ENCODE data around the gene RPP30. TPM values are rescaled to one million over a fixed set of nuclear protein-coding genes. Genes with fewer than 3 reads are reported as not detected.

RPP30 gene
- 10 to 100 TPM; 16.4 to 53.6 (median 19.6) TPM for total RNA-seq

- H3K4me1 ChIP-seq = peaks cover 0 to 12% (median 4%) of the 10 kb centered on the region in 4 donors
- peaks cover 0 to 15% (median 0%) of the 10 kb centered on the region in 3 donors for H3K36me3 ChIP-seq
- peak; percentile 85 to 94 (median 88) for DNase-seq
Measured at GRCh38 chr10:90871766-90872647, at the start of gene RPP30. Gene RPP30, plus strand, starts transcription at chr10:90871974. Its CDS starts 13 bp downstream, at chr10:90871987.

GRCh38 chr10:90822508-90822907 is 49.3 kb upstream of the RPP30 start:
- H3K9me3 ChIP-seq = no peaks in the 10 kb centered on the region
- no peak for TF ChIP-seq CTCF (IDR thresholded peaks at IDR 0.05)
- no peak for TF ChIP-seq POLR2A (IDR thresholded peaks at IDR 0.05)
- no peaks in the 10 kb centered on the region for H3K4me1 ChIP-seq
- H3K27ac ChIP-seq = no peak overlapping the region
- DNase-seq = no peak
- no peak overlapping the region for H3K4me3 ChIP-seq
- H3K27me3 ChIP-seq = no peaks in the 10 kb centered on the region
- H3K36me3 ChIP-seq = no peaks in the 10 kb centered on the region

More at GRCh38 chr10:90871766-90872647, at the start of gene RPP30:
- no peaks in the 10 kb centered on the region for H3K9me3 ChIP-seq
- H3K4me3 ChIP-seq = peak within 1 kb of the TSS; percentile 74 to 91 (median 85)
- no peaks in the 10 kb centered on the region for H3K27me3 ChIP-seq
- peak within 1 kb of the TSS; percentile 43 to 79 (median 52) for H3K27ac ChIP-seq
- peak in 1 of 2 donors; percentile 19 for TF ChIP-seq POLR2A (IDR thresholded peaks at IDR 0.05)
- TF ChIP-seq CTCF (IDR thresholded peaks at IDR 0.05) = peak in 2 of 6 experiments; percentile 22 to 24

- DNase-seq = no peak
- Histone ChIP-seq H3K9me3 (no peaks in the 10 kb centered on the region), H3K27me3 (no peaks in the 10 kb centered on the region), H3K27ac (no peak overlapping the region), H3K4me1 (no peaks in the 10 kb centered on the region), H3K4me3 (no peak overlapping the region), H3K36me3 (no peaks in the 10 kb centered on the region)
- TF ChIP-seq POLR2A (IDR thresholded peaks at IDR 0.05) (no peak), CTCF (IDR thresholded peaks at IDR 0.05) (no peak)
Measured at GRCh38 chr10:90832111-90832510, 39.7 kb upstream of the RPP30 start.

- H3K27ac ChIP-seq = no peak overlapping the region
- no peaks in the 10 kb centered on the region for H3K4me1 ChIP-seq
- no peaks in the 10 kb centered on the region for H3K36me3 ChIP-seq
- no peaks in the 10 kb centered on the region for H3K9me3 ChIP-seq
- TF ChIP-seq POLR2A (IDR thresholded peaks at IDR 0.05) = no peak
- no peak for TF ChIP-seq CTCF (IDR thresholded peaks at IDR 0.05)
- H3K27me3 ChIP-seq = no peaks in the 10 kb centered on the region
- no peak for DNase-seq
- no peak overlapping the region for H3K4me3 ChIP-seq
Measured at GRCh38 chr10:90834326-90834725, 37.4 kb upstream of the RPP30 start.

- no peak overlapping the region for H3K4me3 ChIP-seq
- no peak for DNase-seq
- TF ChIP-seq POLR2A (IDR thresholded peaks at IDR 0.05) (no peak), CTCF (IDR thresholded peaks at IDR 0.05) (no peak)
- no peaks in the 10 kb centered on the region for H3K4me1 ChIP-seq
- H3K36me3 ChIP-seq = no peaks in the 10 kb centered on the region
- H3K27me3 ChIP-seq = no peaks in the 10 kb centered on the region
- H3K9me3 ChIP-seq = no peaks in the 10 kb centered on the region
- H3K27ac ChIP-seq = no peak overlapping the region
Measured at GRCh38 chr10:90837486-90837885, 34.3 kb upstream of the RPP30 start.

All from Peyer's patch (tissue), 4 donors.